K562 (cell line): ENCODE results near the gene TM7SF2. TPM values are rescaled to one million over a fixed set of nuclear protein-coding genes. Genes with fewer than 3 reads are reported as not detected.
A peak's percentile ranks its signal among the peaks of the same experiment; 100 is the strongest.

ENCODE experiments used
- ATAC-seq: fragments of 200-7000 bp; cut with Tn5 transposase; 3 replicates; pipeline ENCODE4 v1.9.1; 2020; ENCODE audit warnings: moderate library complexity
- BruUV-seq: library from RNA; stranded (reverse); fragments of 400-500 nt; replicated peaks from 2 replicates; lab custom pipeline; 2021; lab: Mats Ljungman, UMichigan
- CTCF ChIA-PET: fragments of 300-600 bp; formaldehyde crosslinking; extraction: SDS; loops from one replicate; lab custom pipeline; 2021; ENCODE audit warnings: low intra/inter-chr PET ratio; lab: Yijun Ruan, JAX
- POLR2A ChIA-PET: fragments of 300-600, 350-650 bp; sonication (Branson Sonifier 250); formaldehyde crosslinking; extraction: SDS; loops from one replicate; lab custom pipeline; 2021; ENCODE audit warnings: antibody characterized with exemption, inconsistent platforms; lab: Yijun Ruan, JAX
- DNase-seq, 4 experiments: peaks; one replicate each; pipeline versions ENCODE4 v3.0.0 to v3.0.0-alpha.2; 2011 to 2018; ENCODE audit warnings: low spot score in 3 of 4, mixed read lengths in 3 of 4; ENCODE audit errors: extremely low read depth in 1 of 4
- FAIRE-seq: peaks from 2 replicates; lab custom pipeline; 2011; peaks lifted over from hg19 to GRCh38; lab: Jason Lieb, UNC
- H2AFZ ChIP-seq: 2 replicates; pipeline ENCODE4 v1.6.0; 2011; ENCODE audit warnings: low read depth, low read length, control low read depth, inconsistent platforms
- H3K27ac ChIP-seq: fragments of 200-600 bp; 3 replicates; pipeline ENCODE4 v1.8.0; 2011; ENCODE audit warnings: low read depth, mild to moderate bottlenecking, control low read depth, inconsistent platforms, low read length, moderate library complexity, mixed read lengths; ENCODE audit errors: extremely low read depth
- H3K27me3 ChIP-seq, 2 experiments: fragments of 300-600 bp in 1 of 2; 2 replicates in 1 of 2; 3 replicates in 1 of 2; pipeline versions ENCODE4 v1.6.0 to v1.8.0; 2011; ENCODE audit warnings: inconsistent platforms in 2 of 2, low read length in 2 of 2, mild to moderate bottlenecking in 1 of 2, mixed read lengths in 1 of 2, moderate library complexity in 1 of 2; ENCODE audit not compliant: control insufficient read depth in 2 of 2, insufficient read depth in 2 of 2
- H3K36me3 ChIP-seq: fragments of 300-600 bp; 3 replicates; pipeline ENCODE4 v1.8.0; 2011; ENCODE audit warnings: mild to moderate bottlenecking, low read length, inconsistent platforms; ENCODE audit not compliant: control insufficient read depth, insufficient read depth
- H3K4me1 ChIP-seq, 2 experiments: fragments of 200-600 bp in 1 of 2; replicated peaks in 1 of 2; 2 replicates in 1 of 2; 3 replicates in 1 of 2; pipeline versions ENCODE4 v1.5.1 to v1.8.0; 2011; ENCODE audit warnings: inconsistent platforms in 2 of 2, low read length in 2 of 2, mild to moderate bottlenecking in 1 of 2, mixed read lengths in 1 of 2, moderate library complexity in 1 of 2; ENCODE audit not compliant: control insufficient read depth in 2 of 2, insufficient read depth in 2 of 2
- H3K4me2 ChIP-seq: 2 replicates; pipeline ENCODE4 v1.6.1; 2011; ENCODE audit warnings: low read length, control low read depth, inconsistent platforms, mixed read lengths; ENCODE audit not compliant: insufficient read depth
- H3K4me3 ChIP-seq: fragments of 200-600 bp; sonication (generic), shearing (Covaris generic); 2 replicates; pipeline ENCODE4 v1.5.1; 2016; ENCODE audit warnings: control low read depth, inconsistent platforms
- H3K79me2 ChIP-seq: fragments of 200-600 bp; 3 replicates; pipeline ENCODE4 v1.8.0; 2011; ENCODE audit warnings: low read length, inconsistent platforms; ENCODE audit not compliant: control insufficient read depth, insufficient read depth
- H3K9ac ChIP-seq, 2 experiments: 2 replicates each; pipeline versions ENCODE4 v1.6.0 to v1.6.1; 2011; ENCODE audit warnings: low read depth in 2 of 2, low read length in 2 of 2, control low read depth in 1 of 2, inconsistent platforms in 1 of 2, mild to moderate bottlenecking in 1 of 2, mixed read lengths in 1 of 2; ENCODE audit not compliant: insufficient read depth in 1 of 2
- H3K9me1 ChIP-seq: one replicate; pipeline ENCODE4 v1.6.0; 2011; ENCODE audit warnings: inconsistent platforms, mild to moderate bottlenecking, low read length, moderate library complexity; ENCODE audit not compliant: control insufficient read depth, insufficient read depth
- H3K9me3 ChIP-seq: replicated peaks from 2 replicates; pipeline ENCODE4 v1.5.1; 2011; ENCODE audit warnings: low read depth, low read length, inconsistent platforms; ENCODE audit not compliant: control insufficient read depth, insufficient read depth
- H4K20me1 ChIP-seq: replicated peaks from 2 replicates; pipeline ENCODE4 v1.6.1; 2011; ENCODE audit warnings: low read length, inconsistent platforms, mixed read lengths; ENCODE audit not compliant: control insufficient read depth, insufficient read depth
- ARHGAP35 ChIP-seq: fragments of 450-650 bp; IDR thresholded peaks from 2 replicates; pipeline ENCODE4 v1.6.1; 2018; ENCODE audit not compliant: partially characterized antibody
- E2F4 ChIP-seq: sonication (generic); formaldehyde crosslinking; IDR thresholded peaks from 2 replicates; pipeline ENCODE4 v1.8.0; 2022; ENCODE audit warnings: mild to moderate bottlenecking, low read depth, missing genetic modification reagents
- MAX ChIP-seq: sonication (generic); formaldehyde crosslinking; IDR thresholded peaks from 2 replicates; pipeline ENCODE4 v1.9.0; 2022; ENCODE audit warnings: mild to moderate bottlenecking, missing genetic modification reagents
- MTA3 ChIP-seq: fragments of 450-650 bp; formaldehyde crosslinking; IDR thresholded peaks from 2 replicates; pipeline ENCODE4 v1.6.1; 2017; ENCODE audit warnings: mild to moderate bottlenecking, borderline replicate concordance
- SP1 ChIP-seq: sonication (generic); formaldehyde crosslinking; IDR thresholded peaks from 2 replicates; pipeline ENCODE4 v1.8.1; 2022; ENCODE audit warnings: mild to moderate bottlenecking, missing genetic modification reagents
- USF1 ChIP-seq: sonication (generic); formaldehyde crosslinking; IDR thresholded peaks from 2 replicates; pipeline ENCODE4 v1.9.0; 2022; ENCODE audit warnings: mild to moderate bottlenecking, missing genetic modification reagents
- ZC3H8 ChIP-seq: fragments of 450-650 bp; IDR thresholded peaks from 2 replicates; pipeline ENCODE4 v1.6.1; 2017
- WGBS: fragments of 100-300 bp; shearing (Covaris generic); methylation state at CpG from one replicate; pipeline ENCODE4 v1.1.6; 2016; ENCODE audit warnings: low coverage, mixed read lengths; ENCODE audit not compliant: insufficient coverage; ENCODE audit errors: missing lambda C conversion rate; 5-methylcytosine and 5-hydroxymethylcytosine counted together
- in situ Hi-C: fragments of 300-500 bp; cut with MboI; formaldehyde crosslinking; loops from 4 replicates; pipeline ENCODE4 v1.15.0; 2018; ENCODE audit warnings: inconsistent platforms, mixed read lengths
- intact Hi-C: fragments of 100-400 bp; cut with micrococcal nuclease; formaldehyde crosslinking; loops from 2 replicates; pipeline ENCODE4 v1.14.2; 2022
- polyA plus RNA-seq, 8 experiments: library from polyadenylated mRNA; depleted of rRNA in 4 of 8; stranded (reverse) in 5 of 8; unstranded in 3 of 8; fragments of >200 nt; fragmentation: Nextera tagmentation in 2 of 8; fragmentation: Illumina TruSeq in 1 of 8; extraction: Ambion mirVana in 2 of 8; extraction: Trizol in 1 of 8; gene quantifications; 2 replicates each; pipeline versions ENCODE4 v1.2.1 to v1.2.3, GENCODE V29; 2011 to 2014; ENCODE audit warnings: inconsistent platforms in 1 of 8, missing spikeins in 1 of 8
- total RNA-seq, 7 experiments: library from RNA; depleted of rRNA in 6 of 7; stranded (reverse); fragments of >200 nt in 6 of 7; fragmentation: Illumina TruSeq in 2 of 7; extraction: Trizol in 2 of 7; gene quantifications; 2 replicates each; pipeline versions ENCODE4 v1.2.1 to v1.2.3, GENCODE V29; 2011 to 2021; ENCODE audit warnings: low replicate concordance in 1 of 7

TM7SF2 gene
- total and polyA plus RNA-seq, 9 of the 15 experiments (the other 6 are each of a cell fraction or from before 2014, with no cell fraction given) = 1.2 to 22.0 (median 14.3) TPM

GRCh38 chr11:65134952-65135632 lies 23.4 kb downstream of the TM7SF2 start (continued):
- TF ChIP-seq MTA3 (0 out of 2 replicates have a peak, but pooled peaks have one; percentile 13), MAX (CRISPR knock-in tag) (peak; percentile 58; the same call in 1 of the 2 replicates), SP1 (CRISPR knock-in tag) (peak; percentile 58; the same call in 1 of the 2 replicates)

- no peak for FAIRE-seq
- no TSS peak for BruUV-seq
- intact Hi-C loops = loop anchor here (2.0 kb wide), 2 partner anchors 33 to 45 kb away; partner anchors contain the start of gene CAPN1
These were observed 24.0 kb downstream of the TM7SF2 start for GRCh38 chr11:65135633-65136145.

More at GRCh38 chr11:65135633-65136145, 24.0 kb downstream of the TM7SF2 start:
- H3K27ac ChIP-seq = peak overlapping the region; percentile 98
- H2AFZ ChIP-seq = peak overlapping the region; percentile 94
- no peak for ATAC-seq
- H3K9ac ChIP-seq = peak overlapping the region; percentile 98 to 99
- H3K9me1 ChIP-seq = peaks cover 4% of the 10 kb centered on the region
- H3K79me2 ChIP-seq = peaks cover 41% of the 10 kb centered on the region
- CTCF ChIA-PET = no interaction called here
- in situ Hi-C loops = no loop called here
- H3K9me3 ChIP-seq = no peaks in the 10 kb centered on the region
- TF ChIP-seq USF1 (0 out of 2 replicates have a peak, but pooled peaks have one; percentile 3), ARHGAP35 (no peak), ZC3H8 (no peak), E2F4 (0 out of 2 replicates have a peak, but pooled peaks have one; percentile 13)
- TF ChIP-seq, all 486 proteins: peak for 2
- WGBS = 22% methylated on average over 11 of the region's 11 CpGs
- Histone ChIP-seq H3K27me3 (no peaks in the 10 kb centered on the region; a peak in 1 of 5 replicates), H3K4me2 (peak overlapping the region; percentile 98), H3K4me1 (peaks cover 21 to 44% of the 10 kb centered on the region in 2 experiments; a peak in 4 of 5 replicates), H3K36me3 (peaks cover 25% of the 10 kb centered on the region), H4K20me1 (peaks cover 7% of the 10 kb centered on the region; the same call in 1 of the 2 replicates), H3K4me3 (peak overlapping the region; percentile 96)
- no peak for DNase-seq
- POLR2A ChIA-PET = interaction anchor here (0.5 to 8.4 kb wide), 28 partner anchors 9 to 363 kb away, joined by 3 to 182 read pairs (median 4); partner anchors contain the start of genes CAPN1, FAU, MAJIN and MALAT1
